GM04504 (cell line): Measurements from ENCODE around the gene NECTIN1.

Experiments
- DNase-seq: peaks from one replicate; pipeline ENCODE4 v3.0.0-alpha.2; 2012; ENCODE audit warnings: low read depth

NECTIN1 gene

GRCh38 chr11:119755356-119756071 lies 26.5 kb upstream of the NECTIN1 start:
- no peak for DNase-seq

GRCh38 chr11:119754656-119755355 lies 25.8 kb upstream of the NECTIN1 start:
- no peak for DNase-seq

GRCh38 chr11:119754199-119754598 lies 25.2 kb upstream of the NECTIN1 start:
- DNase-seq: no peak

- DNase-seq: no peak
Measured at GRCh38 chr11:119752946-119753345, 23.9 kb upstream of the NECTIN1 start.

- DNase-seq: no peak
Measured at GRCh38 chr11:119752345-119752871, 23.4 kb upstream of the NECTIN1 start.

- DNase-seq: no peak
Measured at GRCh38 chr11:119750056-119750455, 21.1 kb upstream of the NECTIN1 start.

GRCh38 chr11:119749006-119749565 lies 20.1 kb upstream of the NECTIN1 start:
- no peak for DNase-seq

- no peak for DNase-seq
Measured at GRCh38 chr11:119747868-119748660, 19.1 kb upstream of the NECTIN1 start.

- no peak for DNase-seq
Measured at GRCh38 chr11:119745776-119746535, 17.0 kb upstream of the NECTIN1 start.

GRCh38 chr11:119745112-119745511 lies 16.1 kb upstream of the NECTIN1 start:
- DNase-seq: no peak

GRCh38 chr11:119744577-119744976 lies 15.6 kb upstream of the NECTIN1 start:
- DNase-seq: no peak

GRCh38 chr11:119743006-119743405 lies 14.0 kb upstream of the NECTIN1 start:
- no peak for DNase-seq

- DNase-seq: no peak
Measured at GRCh38 chr11:119742263-119742861, 13.4 kb upstream of the NECTIN1 start.

- DNase-seq: no peak
Measured at GRCh38 chr11:119741369-119742262, 12.6 kb upstream of the NECTIN1 start.

- no peak for DNase-seq
Measured at GRCh38 chr11:119739975-119740374, 11.0 kb upstream of the NECTIN1 start.

- no peak for DNase-seq
Measured at GRCh38 chr11:119739021-119739703, 10.2 kb upstream of the NECTIN1 start.

- DNase-seq: no peak
Measured at GRCh38 chr11:119738059-119738439, 9.0 kb upstream of the NECTIN1 start.

- no peak for DNase-seq
Measured at GRCh38 chr11:119737366-119738058, 8.5 kb upstream of the NECTIN1 start.

GRCh38 chr11:119734788-119735187 lies 5.8 kb upstream of the NECTIN1 start:
- no peak for DNase-seq
